ENCODE results near the gene TMEM203.

Gene TMEM203

DNA sequence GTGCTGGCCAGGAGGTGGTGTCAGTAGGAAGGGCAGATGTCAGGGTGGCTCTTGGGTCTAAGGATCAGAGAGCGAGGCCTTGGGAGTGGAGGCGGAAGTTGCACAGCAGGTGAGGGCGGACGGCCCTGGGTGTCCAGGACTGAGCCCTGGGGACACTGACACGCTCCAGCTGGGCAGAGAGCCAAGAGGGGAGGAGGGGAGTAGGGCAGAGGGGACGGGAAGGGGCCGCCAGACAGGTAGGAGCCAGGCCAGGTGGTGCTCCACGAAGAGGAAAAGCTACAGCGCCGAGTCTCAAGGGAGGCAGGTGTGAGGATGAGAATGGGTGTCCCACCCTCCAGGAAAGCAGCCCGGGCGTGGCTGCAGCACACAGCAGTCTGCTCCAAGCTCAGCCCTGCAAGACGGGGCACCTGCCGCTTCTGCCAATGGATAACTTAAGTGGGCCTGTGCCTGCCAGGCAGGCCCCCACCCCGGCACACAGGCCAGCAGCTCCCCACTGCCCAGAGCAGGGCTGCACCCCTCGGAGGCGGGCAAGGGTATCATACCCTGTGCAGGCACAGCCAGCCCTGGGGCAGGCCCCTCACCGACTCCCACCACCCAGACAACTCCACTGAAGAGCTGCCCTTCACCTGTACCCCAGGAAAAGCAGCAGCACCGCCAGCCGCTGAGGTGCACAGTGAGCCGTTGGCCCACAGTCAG, 9.8 kb downstream of the TMEM203 start:
- Histone ChIP-seq H3K9ac (no peak overlapping the region), H3K27ac (no peak overlapping the region)

DNA sequence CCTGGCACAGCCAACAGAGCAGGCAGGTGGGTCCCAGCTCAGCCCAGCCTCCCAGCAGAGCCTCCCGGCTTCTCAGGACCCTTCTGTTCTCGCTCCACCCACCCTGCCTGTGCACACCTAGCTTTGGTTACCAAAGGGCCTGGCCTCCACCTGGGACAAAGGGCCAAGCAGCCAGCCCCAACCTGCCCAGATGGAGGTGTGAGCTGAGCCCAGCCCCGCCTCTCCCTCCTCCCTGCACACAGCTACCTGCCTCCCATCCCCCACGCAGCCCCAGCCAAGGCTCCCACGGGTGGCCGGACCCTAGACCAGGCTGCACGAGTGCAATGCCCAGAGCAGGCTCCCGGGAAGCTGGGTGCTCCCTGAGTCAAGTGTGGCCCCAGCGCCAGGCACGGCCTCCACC, 10.5 kb downstream of the TMEM203 start:
- peaks cover 4% of the 10 kb centered on the region for H3K4me1 ChIP-seq
- H3K9ac ChIP-seq, result no peak overlapping the region
- H2AFZ ChIP-seq, result no peak overlapping the region
- no peak overlapping the region for H3K4me3 ChIP-seq (ENCODE audit: low read depth, low read length)
- H3K36me3 ChIP-seq (ENCODE audit: control insufficient read depth, insufficient read depth, low read length), result no peaks in the 10 kb centered on the region
- H3K9me3 ChIP-seq (ENCODE audit: control insufficient read depth, low read length), result no peaks in the 10 kb centered on the region
- H3K27ac ChIP-seq, result no peak overlapping the region
- no peak overlapping the region for H3K4me2 ChIP-seq (ENCODE audit: low read length)
- no peaks in the 10 kb centered on the region for H3K27me3 ChIP-seq (ENCODE audit: control insufficient read depth, insufficient read depth, low read length)
- peaks cover 9% of the 10 kb centered on the region for H3K79me2 ChIP-seq
- TF ChIP-seq, protein P1, sequence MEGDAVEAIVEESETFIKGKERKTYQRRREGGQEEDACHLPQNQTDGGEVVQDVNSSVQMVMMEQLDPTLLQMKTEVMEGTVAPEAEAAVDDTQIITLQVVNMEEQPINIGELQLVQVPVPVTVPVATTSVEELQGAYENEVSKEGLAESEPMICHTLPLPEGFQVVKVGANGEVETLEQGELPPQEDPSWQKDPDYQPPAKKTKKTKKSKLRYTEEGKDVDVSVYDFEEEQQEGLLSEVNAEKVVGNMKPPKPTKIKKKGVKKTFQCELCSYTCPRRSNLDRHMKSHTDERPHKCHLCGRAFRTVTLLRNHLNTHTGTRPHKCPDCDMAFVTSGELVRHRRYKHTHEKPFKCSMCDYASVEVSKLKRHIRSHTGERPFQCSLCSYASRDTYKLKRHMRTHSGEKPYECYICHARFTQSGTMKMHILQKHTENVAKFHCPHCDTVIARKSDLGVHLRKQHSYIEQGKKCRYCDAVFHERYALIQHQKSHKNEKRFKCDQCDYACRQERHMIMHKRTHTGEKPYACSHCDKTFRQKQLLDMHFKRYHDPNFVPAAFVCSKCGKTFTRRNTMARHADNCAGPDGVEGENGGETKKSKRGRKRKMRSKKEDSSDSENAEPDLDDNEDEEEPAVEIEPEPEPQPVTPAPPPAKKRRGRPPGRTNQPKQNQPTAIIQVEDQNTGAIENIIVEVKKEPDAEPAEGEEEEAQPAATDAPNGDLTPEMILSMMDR (IDR thresholded peaks at IDR 0.05), result no peak

More for the DNA sequence above, 9.8 kb downstream of the TMEM203 start:
- Histone ChIP-seq H3K4me1 (peaks cover 4% of the 10 kb centered on the region), H3K4me2 (ENCODE audit: low read length) (no peak overlapping the region), H3K79me2 (peaks cover 9% of the 10 kb centered on the region), H3K4me3 (ENCODE audit: low read depth, low read length) (no peak overlapping the region), H3K9me3 (ENCODE audit: control insufficient read depth, low read length) (no peaks in the 10 kb centered on the region), H3K36me3 (ENCODE audit: control insufficient read depth, insufficient read depth, low read length) (no peaks in the 10 kb centered on the region), H2AFZ (no peak overlapping the region), H3K27me3 (ENCODE audit: control insufficient read depth, insufficient read depth, low read length) (no peaks in the 10 kb centered on the region)
- TF ChIP-seq, protein P1 (IDR thresholded peaks at IDR 0.05), result no peak

DNA sequence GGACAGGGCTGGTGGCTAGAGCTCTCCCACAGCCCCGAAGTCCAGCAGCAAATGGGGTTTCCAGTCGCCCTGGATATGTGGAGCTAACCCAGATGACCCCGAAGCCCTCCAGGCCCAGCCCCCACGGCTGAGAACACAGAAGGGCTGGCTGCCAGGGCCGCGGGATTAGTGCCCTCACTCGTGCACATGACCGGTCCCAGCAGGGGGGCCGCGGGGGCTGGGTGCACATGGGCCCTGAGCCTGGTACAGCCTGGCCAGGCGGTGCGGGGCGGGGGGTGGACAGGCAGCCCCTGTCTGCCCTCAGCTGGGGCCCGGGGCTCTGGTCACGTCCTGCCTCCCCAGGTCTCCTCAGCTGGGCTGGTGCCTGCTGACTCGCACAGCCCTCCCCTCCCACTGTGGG, 11.1 kb downstream of the TMEM203 start:
- H2AFZ ChIP-seq, result no peak overlapping the region
- no peak overlapping the region for H3K4me3 ChIP-seq (ENCODE audit: low read depth, low read length)
- no peaks in the 10 kb centered on the region for H3K9me3 ChIP-seq (ENCODE audit: control insufficient read depth, low read length)
- H3K36me3 ChIP-seq (ENCODE audit: control insufficient read depth, insufficient read depth, low read length), result no peaks in the 10 kb centered on the region
- H3K27ac ChIP-seq, result no peak overlapping the region
- TF ChIP-seq, protein P1 (IDR thresholded peaks at IDR 0.05), result no peak
- no peak overlapping the region for H3K9ac ChIP-seq
- no peaks in the 10 kb centered on the region for H3K27me3 ChIP-seq (ENCODE audit: control insufficient read depth, insufficient read depth, low read length)
- peaks cover 9% of the 10 kb centered on the region for H3K4me1 ChIP-seq
- H3K4me2 ChIP-seq (ENCODE audit: low read length), result no peak overlapping the region
- peaks cover 9% of the 10 kb centered on the region for H3K79me2 ChIP-seq

DNA sequence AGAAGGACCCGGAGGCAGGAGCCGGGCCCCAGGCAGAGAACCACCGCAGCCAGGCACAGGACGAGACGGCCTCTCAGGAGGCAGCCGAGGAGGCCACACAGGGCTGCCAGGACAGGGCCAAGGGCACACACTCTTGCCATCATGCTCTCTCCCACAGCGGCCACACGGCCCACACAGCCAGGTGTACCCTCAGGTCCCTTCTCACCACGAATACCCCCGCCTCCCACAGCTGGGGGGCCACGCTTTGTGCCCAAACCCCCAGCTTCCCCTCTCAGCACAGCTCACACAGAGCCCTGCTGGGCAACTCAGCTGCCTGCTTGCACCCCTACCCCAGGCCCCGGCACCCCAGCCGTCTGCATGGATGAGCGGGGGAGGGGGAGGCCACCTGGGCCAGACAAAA, 11.7 kb downstream of the TMEM203 start:
- Histone ChIP-seq H3K36me3 (ENCODE audit: control insufficient read depth, insufficient read depth, low read length) (no peaks in the 10 kb centered on the region), H3K4me3 (ENCODE audit: low read depth, low read length) (no peak overlapping the region), H2AFZ (no peak overlapping the region), H3K4me2 (ENCODE audit: low read length) (no peak overlapping the region), H3K9ac (no peak overlapping the region), H3K79me2 (peaks cover 9% of the 10 kb centered on the region), H3K4me1 (peaks cover 5% of the 10 kb centered on the region), H3K27me3 (ENCODE audit: control insufficient read depth, insufficient read depth, low read length) (no peaks in the 10 kb centered on the region), H3K9me3 (ENCODE audit: control insufficient read depth, low read length) (no peaks in the 10 kb centered on the region), H3K27ac (no peak overlapping the region)
- TF ChIP-seq, protein P1 (IDR thresholded peaks at IDR 0.05), result no peak

DNA sequence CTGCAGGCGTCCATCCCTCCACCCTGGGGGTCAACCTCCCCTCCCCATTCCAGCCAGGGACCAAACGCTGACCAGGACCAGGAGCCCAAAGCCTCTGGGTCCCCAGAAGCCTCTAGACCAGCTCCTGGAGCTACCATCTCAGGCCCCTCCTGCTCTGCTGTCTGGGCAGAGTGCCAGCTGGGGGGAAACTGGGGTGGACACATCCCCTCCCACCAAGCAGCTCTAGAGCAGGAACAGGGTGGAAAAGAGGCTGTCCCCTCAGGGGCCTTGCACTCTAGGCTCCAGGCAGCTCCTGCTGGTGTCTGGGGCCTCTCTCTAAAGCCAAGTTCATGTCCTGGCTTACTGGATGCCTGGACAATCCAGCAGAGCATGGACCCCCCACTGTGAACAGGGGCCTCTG, 12.6 kb downstream of the TMEM203 start:
- H3K4me2 ChIP-seq (ENCODE audit: low read length), result no peak overlapping the region
- no peak overlapping the region for H3K4me3 ChIP-seq (ENCODE audit: low read depth, low read length)
- TF ChIP-seq, protein P1 (IDR thresholded peaks at IDR 0.05), result no peak
- peaks cover 5% of the 10 kb centered on the region for H3K4me1 ChIP-seq
- no peak overlapping the region for H2AFZ ChIP-seq
- H3K36me3 ChIP-seq (ENCODE audit: control insufficient read depth, insufficient read depth, low read length), result no peaks in the 10 kb centered on the region
- no peak overlapping the region for H3K9ac ChIP-seq
- no peak overlapping the region for H3K27ac ChIP-seq
- no peaks in the 10 kb centered on the region for H3K27me3 ChIP-seq (ENCODE audit: control insufficient read depth, insufficient read depth, low read length)
- H3K79me2 ChIP-seq, result peaks cover 5% of the 10 kb centered on the region
- H3K9me3 ChIP-seq (ENCODE audit: control insufficient read depth, low read length), result no peaks in the 10 kb centered on the region
